Left lobe of liver (tissue), 2 donors: ENCODE data around the gene RPUSD2. TPM values are rescaled to one million over a fixed set of nuclear protein-coding genes. Genes with fewer than 3 reads are reported as not detected.
A peak's percentile ranks its signal among the peaks of the same experiment; 100 is the strongest.
"Not testable (repeated sequence)": the region's sequence is repeated elsewhere in the genome, so short reads cannot be mapped to it uniquely, and the experiment has no call there.

Source experiments
- ATAC-seq: fragments of 200-7000 bp; cut with Tn5 transposase; one replicate; pipeline ENCODE4 v1.9.1; 2020; ENCODE audit warnings: mild to moderate bottlenecking, moderate library complexity
- DNase-seq: peaks from one replicate; pipeline ENCODE4 v3.0.0-alpha.2; 2020; ENCODE audit warnings: low spot score
- total RNA-seq: library from RNA; stranded (reverse); gene quantifications from one replicate; pipeline ENCODE4 v1.2.1, GENCODE V29; 2021
- donor health status: DM: no; HTN: no; CAD: no; lungs with moderate emphysema.
- donor health status: DM: no; HTN: yes; CAD: no.

Gene RPUSD2
- total RNA-seq, 1 donor from 2014 or later, result 7.4 TPM

DNA sequence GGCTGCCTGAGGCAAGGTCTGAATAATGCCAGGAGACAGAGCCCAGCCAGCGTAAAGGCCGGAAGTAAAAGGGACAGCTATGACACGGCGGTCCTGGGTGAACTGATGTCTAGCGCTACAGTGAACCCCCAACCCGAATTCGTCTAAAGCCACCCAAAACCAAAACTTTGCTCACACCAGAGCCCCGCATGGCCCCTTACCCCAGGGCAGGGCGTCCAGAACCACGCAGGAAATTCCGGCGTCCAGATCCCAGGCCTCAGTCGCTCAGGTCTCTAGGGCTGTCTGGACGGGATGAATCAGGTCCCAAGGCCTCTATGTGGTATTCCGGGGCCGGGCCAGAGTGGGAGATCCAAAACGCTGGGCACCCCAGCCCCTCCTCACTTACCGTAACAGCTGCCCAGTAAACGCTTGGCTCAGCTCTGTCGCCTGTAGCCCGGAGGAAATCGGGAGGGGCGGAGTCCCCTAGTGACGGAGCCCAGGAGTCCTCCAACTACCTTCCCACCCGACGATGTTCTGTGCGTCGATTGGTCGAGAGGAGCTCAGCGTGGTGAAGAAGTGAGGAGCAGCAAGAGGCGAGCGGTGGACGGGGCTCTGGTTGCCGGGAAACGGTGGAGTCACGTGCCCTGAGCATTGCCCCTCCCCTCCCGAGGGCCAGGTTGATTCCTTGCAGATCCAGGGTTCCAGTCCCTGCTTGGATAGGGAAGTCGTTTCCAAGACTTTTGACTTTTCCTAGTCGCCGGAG, 4.3 kb upstream of the RPUSD2 start, which contains the start of gene CCDC32:
Gene CCDC32 (minus strand): TSS at position 452 of the 742 bp plus-strand sequence. CDS start 2,027 bp downstream, outside the sequence.
- ATAC-seq, result peak; percentile 94
- DNase-seq, result peak; percentile 98

DNA sequence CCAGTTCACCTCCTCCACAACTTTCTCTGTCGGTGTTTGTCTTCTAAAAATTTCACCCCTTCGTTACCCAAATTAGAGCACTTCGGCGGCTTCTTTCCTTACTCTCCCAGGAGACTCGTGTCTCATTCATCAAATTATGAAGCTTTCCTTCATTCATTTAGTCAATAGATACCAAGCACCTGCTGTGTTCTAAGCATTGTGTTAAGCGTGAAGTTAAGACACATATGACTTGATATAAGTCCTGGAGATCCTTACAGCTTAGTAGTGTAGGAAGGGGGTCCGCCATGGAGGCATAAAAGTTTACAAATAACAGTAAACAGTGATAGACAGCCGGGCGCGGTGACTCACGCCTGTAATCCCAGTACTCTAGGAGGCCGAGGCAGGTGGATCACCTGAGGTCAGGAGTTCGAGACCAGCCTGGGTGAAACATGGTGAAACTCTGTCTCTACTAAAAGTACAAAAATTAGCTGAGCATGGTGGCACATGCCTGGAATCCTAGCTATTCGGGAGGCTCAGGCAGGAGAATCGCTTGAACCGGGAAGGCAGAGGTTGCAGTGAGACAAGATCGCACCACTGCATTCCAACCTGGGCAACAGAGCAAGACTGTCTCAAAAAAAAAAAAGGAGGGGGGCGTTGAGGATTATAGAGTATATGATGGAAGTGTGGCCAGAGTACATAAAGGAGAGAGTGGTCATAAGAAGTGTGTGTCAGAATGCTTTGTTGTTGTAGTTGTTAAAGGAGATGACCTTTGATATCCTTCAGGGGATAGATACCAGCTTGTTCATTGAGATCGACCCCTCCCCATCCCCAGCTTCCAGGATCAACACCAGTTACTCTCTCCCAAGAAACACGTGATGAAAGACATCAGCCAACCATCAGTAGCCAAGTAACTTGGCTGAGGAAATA, 3.5 kb upstream of the RPUSD2 start:
- ATAC-seq (no peak), DNase-seq (no peak)

GRCh38 chr15:40567111-40567510, 2.0 kb upstream of the RPUSD2 start:
- DNase-seq (no peak), ATAC-seq (peak; percentile 12)

DNA sequence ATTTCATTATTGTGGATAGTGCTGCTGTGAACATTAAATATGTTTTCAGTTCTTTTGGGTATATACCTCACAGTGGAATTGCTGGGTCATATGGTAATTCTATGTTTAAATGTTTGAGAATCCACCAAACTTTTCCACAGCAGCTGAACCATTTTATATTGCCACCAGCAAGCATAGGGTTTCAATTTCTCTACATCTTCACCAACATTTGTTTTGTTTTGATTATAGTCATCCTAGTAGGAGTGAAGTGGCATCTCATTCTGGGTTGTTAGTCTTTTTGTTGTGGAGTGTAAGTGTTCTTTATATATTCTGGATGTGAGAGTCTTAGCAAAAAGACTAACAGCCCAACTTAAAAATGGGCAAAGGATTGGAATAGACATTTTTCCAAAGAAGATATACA, 6.0 kb downstream of the RPUSD2 start:
- ATAC-seq (no peak), DNase-seq (no peak)

- not testable (repeated sequence) for ATAC-seq
Observed at GRCh38 chr15:40576914-40577313, 7.8 kb downstream of the RPUSD2 start.

DNA sequence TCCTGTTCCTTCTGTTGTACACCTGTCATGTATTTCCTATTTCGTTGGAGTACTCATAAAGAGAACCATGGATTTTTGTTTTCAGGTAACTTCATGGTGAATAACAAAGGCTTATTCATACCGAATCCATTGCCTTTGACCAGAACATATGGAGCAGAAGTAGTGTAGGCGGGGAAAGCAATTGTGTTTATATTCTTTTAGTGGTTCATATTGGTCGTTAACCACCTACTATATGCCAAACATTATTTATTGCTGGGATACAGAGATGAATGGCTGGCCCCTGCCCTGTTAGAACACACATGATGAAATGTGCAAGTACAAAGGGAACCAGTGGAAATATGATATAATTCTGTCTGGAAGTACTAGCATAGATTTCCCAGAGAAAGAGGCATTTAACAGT, 9.8 kb downstream of the RPUSD2 start:
- DNase-seq (no peak), ATAC-seq (no peak)

More at GRCh38 chr15:40576914-40577313, 7.8 kb downstream of the RPUSD2 start:
- DNase-seq, result not testable (repeated sequence)

DNA sequence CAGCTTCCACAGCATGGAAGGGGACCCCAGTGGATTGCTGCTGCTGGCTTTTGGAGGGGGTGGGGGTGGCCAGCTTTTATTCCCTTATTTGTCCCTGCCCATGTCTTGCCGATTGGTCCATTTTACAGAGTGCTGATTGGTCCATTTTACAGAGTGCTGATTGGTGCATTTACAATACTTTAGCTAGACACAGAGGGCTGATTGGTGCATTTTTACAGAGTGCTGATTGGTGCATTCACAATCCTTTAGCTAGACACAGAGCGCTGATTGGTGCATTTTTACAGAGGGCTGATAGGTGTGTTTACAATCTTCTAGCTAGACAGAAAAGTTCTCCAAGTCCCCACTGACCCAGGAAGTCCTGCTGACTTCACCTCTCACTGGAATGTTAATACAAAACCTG, 12.7 kb downstream of the RPUSD2 start:
- not testable (repeated sequence) for DNase-seq

GRCh38 chr15:40582726-40583246, 13.7 kb downstream of the RPUSD2 start:
- ATAC-seq (peak; percentile 91), DNase-seq (peak; percentile 86)

More for the DNA sequence above, 12.7 kb downstream of the RPUSD2 start:
- ATAC-seq, result not testable (repeated sequence)

DNA sequence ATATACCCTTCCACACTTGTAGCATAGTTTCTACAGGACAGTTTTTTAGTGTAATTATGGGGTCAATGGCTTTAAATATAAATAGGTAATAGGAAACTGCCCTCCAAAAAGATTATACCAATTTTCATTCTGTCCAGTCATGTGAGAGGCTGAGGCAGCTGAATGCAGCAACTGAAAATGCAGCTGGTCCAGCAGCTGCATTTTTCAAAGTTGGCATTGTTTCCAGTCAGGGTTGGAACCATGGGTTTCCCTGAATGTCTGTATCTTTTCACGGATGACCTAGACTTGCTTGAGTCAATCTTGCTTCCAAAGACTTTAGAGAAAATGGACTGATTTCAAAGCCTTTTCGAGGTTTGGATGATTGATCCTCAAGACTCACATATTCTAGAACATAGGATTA, 15.1 kb downstream of the RPUSD2 start:
- ATAC-seq (no peak), DNase-seq (no peak)

DNA sequence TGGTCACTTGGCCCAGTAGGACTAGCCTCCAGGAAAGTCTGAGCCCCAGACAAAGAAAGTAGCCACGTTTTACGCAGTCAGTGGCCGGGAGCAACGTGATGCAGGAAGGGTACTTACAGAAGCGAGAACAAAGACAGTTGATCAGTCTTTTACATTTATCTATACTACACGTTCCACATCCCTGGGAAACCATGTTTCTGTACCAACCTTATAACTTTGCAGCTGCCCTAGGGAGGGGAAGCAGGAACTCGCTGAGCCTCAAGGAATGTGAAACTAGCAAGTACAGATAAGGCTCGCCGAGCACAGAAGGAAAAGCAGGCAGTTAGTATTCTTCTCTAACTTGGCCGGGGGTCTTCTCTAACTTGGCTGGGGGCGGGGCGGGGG, 21.6 kb downstream of the RPUSD2 start:
- DNase-seq, result peak; percentile 12
- ATAC-seq, result no peak

DNA sequence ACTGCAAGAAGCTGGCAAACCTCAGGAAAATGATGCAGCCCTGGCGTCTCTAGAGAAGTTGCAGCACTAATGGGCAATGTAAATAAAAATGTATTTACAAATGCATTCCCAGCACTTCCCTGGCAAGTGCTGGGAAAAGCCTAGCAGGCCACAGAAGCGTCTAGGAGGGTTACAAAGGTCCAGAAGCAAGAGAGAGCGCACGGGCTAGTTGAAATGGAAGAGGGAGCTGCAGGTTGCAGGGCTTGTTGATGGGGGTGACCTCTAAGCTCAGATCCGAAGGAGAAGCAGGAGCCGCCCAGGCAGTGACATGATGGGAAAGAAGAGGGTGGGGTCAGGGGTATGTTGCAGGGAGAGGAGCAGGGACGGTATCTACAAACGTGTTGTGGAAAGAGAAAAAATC, 22.3 kb downstream of the RPUSD2 start:
- DNase-seq, result peak; percentile 21
- ATAC-seq, result no peak

- DNase-seq (no peak), ATAC-seq (no peak)
Observed at GRCh38 chr15:40593165-40593564, 24.1 kb downstream of the RPUSD2 start.

DNA sequence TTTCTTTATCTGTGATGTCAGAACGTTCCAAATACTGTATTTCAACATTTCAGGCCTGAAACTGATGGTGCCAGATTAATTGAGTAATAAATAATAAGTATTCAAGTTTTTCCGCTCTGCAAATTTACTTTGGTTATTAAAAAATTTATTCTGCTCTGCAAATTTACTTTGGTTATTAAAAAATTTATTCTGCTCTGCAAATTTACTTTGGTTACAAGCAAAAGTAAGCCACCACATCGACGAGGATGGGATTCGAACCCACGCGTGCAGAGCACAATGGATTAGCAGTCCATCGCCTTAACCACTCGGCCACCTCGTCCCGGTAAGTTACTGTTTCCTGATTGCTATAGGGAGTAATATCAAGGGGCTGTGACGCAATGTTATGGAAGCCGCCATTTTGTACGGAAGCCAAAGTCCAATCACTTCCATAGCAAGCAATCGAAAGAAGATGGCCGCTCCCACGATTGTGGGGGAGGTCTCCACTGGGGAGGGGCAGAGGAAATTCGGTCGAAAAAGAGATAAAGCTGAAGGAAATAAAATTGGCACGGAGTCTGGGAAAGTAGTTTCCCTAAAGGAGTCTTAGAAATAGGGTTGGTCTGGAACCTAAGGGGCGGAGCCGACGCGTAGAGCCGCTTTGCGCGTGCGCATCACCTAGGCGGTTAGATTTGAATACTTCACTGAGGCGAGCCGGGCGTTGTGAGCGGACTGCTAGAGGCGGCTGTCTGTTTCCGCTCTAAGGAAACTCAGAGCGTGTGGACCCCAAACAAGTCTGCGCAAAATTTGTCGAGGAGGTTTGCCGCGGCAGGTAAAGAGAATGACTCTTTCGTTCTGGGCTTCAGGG, 24.7 kb downstream of the RPUSD2 start, which contains the start of gene KNL1:
Gene KNL1 (plus strand): TSS at position 662 of the 841 bp plus-strand sequence. CDS start 8,683 bp downstream, outside the sequence.
- DNase-seq (peak; percentile 92), ATAC-seq (peak; percentile 93)

DNA sequence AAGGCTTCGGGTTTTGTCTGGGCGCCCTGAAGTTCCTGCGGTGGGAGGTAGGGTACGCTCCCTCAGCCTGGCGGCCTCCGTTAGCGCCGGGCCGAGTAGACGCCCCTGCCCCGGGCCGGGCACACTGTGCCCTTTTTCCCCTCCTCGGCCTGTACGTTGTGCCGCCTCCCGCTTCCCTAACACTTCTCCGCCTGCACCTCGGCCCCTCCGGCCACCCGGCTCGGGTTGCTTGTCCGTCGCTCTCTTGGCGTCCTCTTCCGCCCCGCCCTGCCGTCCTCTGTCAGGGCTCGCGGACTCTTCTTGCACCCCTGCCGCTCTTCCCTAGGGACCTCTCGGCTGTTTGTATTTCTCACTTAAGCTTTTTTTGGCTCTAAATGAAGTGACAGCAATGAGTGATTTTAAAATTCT, 25.3 kb downstream of the RPUSD2 start:
- peak; percentile 64 for DNase-seq
- peak; percentile 70 for ATAC-seq

DNA sequence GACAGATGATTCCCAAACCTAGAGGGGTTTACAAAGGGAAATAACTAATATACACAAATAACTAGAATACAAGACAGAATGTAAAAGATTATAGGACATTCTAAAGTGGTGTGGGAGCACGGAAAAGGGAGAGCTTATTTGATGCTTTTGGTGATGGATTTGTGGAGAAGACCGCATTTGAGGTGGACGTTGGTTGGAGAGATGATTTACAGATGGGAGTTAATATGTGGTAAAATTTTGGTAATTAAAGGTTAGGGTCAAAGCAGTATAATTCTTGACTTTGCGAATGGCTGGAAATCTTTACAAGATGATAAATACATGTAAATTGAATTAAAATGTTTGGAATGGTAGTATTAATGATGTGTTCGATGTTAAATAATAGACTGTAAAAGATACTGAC, 26.1 kb downstream of the RPUSD2 start:
- no peak for DNase-seq
- ATAC-seq, result no peak

DNA sequence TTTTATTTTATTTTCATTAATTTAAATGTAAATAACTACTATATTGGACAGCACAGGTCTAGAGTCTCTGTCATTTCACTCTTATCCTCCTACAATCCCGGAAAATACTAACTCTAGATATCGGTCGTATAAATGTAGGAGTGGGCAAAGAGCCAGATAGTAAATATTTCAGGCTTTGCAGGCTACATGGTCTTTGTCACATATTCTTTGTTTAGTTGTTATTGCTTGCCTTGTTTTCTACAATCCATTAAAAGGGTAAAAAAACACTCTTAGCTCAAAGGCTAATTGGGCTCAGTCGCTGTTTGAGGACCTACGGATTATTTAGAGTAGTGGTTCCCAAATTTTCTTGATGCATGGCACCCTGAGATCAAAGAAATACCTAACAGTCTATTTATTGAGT, 26.7 kb downstream of the RPUSD2 start:
- ATAC-seq (no peak), DNase-seq (no peak)

DNA sequence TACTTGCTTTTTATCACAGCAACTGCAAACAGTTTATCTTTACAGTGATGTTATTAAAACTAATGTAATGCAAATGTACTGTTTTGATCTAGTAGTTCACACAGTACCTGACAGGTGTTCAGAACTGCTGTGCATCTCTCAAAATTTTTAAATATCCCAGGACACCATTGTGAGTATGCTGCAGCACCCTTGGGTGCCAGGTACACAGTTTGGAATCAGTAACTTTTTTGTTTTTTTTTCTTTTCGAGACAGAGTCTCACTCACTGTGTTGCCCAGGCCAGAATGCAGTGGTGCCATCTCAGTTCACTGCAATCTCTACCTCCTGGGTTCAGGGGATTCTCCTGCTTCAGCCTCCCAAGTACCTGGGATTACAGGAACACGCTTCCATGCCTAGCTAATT, 27.9 kb downstream of the RPUSD2 start:
- DNase-seq, result no peak
- ATAC-seq, result no peak

- DNase-seq (no peak), ATAC-seq (no peak)
Observed at GRCh38 chr15:40598126-40598525, 29.0 kb downstream of the RPUSD2 start.

- ATAC-seq (no peak), DNase-seq (no peak)
Observed at GRCh38 chr15:40598672-40599071, 29.6 kb downstream of the RPUSD2 start.

DNA sequence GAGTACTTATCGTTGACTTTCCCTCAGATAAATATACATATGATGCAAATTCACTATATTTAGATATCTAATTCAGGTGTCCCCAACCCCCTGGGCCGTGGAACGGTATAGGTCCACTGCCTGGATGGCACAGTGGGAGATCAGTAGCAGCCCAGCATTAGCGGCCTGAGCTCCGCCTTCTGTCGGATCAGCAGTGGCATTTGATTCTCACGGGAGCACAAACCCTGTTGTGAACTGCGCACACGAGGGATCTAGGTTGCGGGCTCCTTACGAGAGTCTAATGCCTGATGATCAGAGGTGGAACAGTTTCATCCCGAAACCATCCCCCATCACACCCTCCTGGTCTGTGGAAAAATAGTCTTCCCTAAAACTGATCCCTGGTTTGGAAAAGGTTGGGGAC, 31.9 kb downstream of the RPUSD2 start:
- no peak for ATAC-seq
- DNase-seq, result no peak
